SK-N-SH (cell line): ENCODE data around the gene SP9. TPM values are rescaled to one million over a fixed set of nuclear protein-coding genes. Genes with fewer than 3 reads are reported as not detected.

ENCODE experiments used
- CTCF ChIA-PET: fragments of 300-600, 350-600 bp; formaldehyde crosslinking; extraction: SDS; loops from one replicate; lab custom pipeline; 2021; lab: Yijun Ruan, JAX
- POLR2A ChIA-PET: fragments of 350-600 bp; sonication (Branson Sonifier 250); formaldehyde crosslinking; extraction: SDS; loops from one replicate; lab custom pipeline; 2020; ENCODE audit warnings: antibody characterized with exemption, inconsistent platforms; lab: Yijun Ruan, JAX
- DNase-seq: peaks from one replicate; pipeline ENCODE4 v3.0.0; 2012
- H2AFZ ChIP-seq: fragments of 200-600 bp; sonication (generic); 2 replicates; pipeline ENCODE4 v1.8.1; 2016; ENCODE audit warnings: antibody characterized with exemption, mild to moderate bottlenecking, low read depth
- H3F3A ChIP-seq: fragments of 200-600 bp; sonication (generic); replicated peaks from 2 replicates; pipeline ENCODE3; 2016; ENCODE audit warnings: antibody characterized with exemption, mild to moderate bottlenecking; ENCODE audit not compliant: insufficient read depth
- H3K27ac ChIP-seq, 2 experiments: fragments of 200-500 bp in 1 of 2; fragments of 200-600 bp in 1 of 2; sonication (Bioruptor generic) in 1 of 2; sonication (generic), shearing (Covaris generic) in 1 of 2; 2 replicates each; pipeline versions ENCODE4 v1.5.1 to v1.6.1; 2014 to 2016; ENCODE audit warnings: low read depth in 2 of 2, inconsistent platforms in 1 of 2, low read length in 1 of 2, mild to moderate bottlenecking in 1 of 2, mixed read lengths in 1 of 2
- H3K27me3 ChIP-seq: fragments of 200-600 bp; sonication (generic), shearing (Covaris generic); 2 replicates; pipeline ENCODE4 v1.6.1; 2016; ENCODE audit warnings: mixed run types; ENCODE audit not compliant: insufficient read depth
- H3K36me3 ChIP-seq, 2 experiments: fragments of 200-500 bp in 1 of 2; fragments of 200-600 bp in 1 of 2; sonication (Bioruptor generic) in 1 of 2; sonication (generic) in 1 of 2; replicated peaks in 1 of 2; 2 replicates each; pipeline versions ENCODE3 to v1.5.1; 2014 to 2016; ENCODE audit warnings: low read length in 1 of 2, mild to moderate bottlenecking in 1 of 2; ENCODE audit not compliant: insufficient read depth in 2 of 2, control insufficient read depth in 1 of 2
- H3K4me1 ChIP-seq, 2 experiments: fragments of 200-500 bp in 1 of 2; fragments of 200-600 bp in 1 of 2; sonication (Bioruptor generic) in 1 of 2; sonication (generic), shearing (Covaris generic) in 1 of 2; 2 replicates each; pipeline versions ENCODE4 v1.5.1 to v1.6.1; 2014 to 2016; ENCODE audit warnings: low read depth in 1 of 2, low read length in 1 of 2, mixed run types in 1 of 2; ENCODE audit not compliant: insufficient read depth in 2 of 2, control insufficient read depth in 1 of 2
- H3K4me2 ChIP-seq: fragments of 200-600 bp; sonication (generic), shearing (Covaris generic); 2 replicates; pipeline ENCODE4 v1.6.1; 2017; ENCODE audit warnings: mixed run types
- H3K4me3 ChIP-seq, 2 experiments: fragments of 200-500 bp in 1 of 2; fragments of 200-600 bp in 1 of 2; sonication (Bioruptor generic) in 1 of 2; sonication (generic), shearing (Covaris generic) in 1 of 2; 2 replicates each; pipeline versions ENCODE4 v1.5.1 to v1.8.1; 2014 to 2016; ENCODE audit warnings: low read depth in 2 of 2, inconsistent platforms in 1 of 2, low read length in 1 of 2, mild to moderate bottlenecking in 1 of 2, mixed read lengths in 1 of 2, moderate library complexity in 1 of 2
- H3K79me2 ChIP-seq: fragments of 200-600 bp; sonication (generic); 2 replicates; pipeline ENCODE4 v1.8.1; 2017; ENCODE audit warnings: mild to moderate bottlenecking; ENCODE audit not compliant: insufficient read depth
- H3K9ac ChIP-seq: fragments of 200-600 bp; sonication (generic); 2 replicates; pipeline ENCODE4 v1.6.1; 2017; ENCODE audit warnings: mixed run types
- H3K9me2 ChIP-seq: fragments of 200-600 bp; sonication (generic); 2 replicates; pipeline ENCODE4 v1.6.1; 2017; ENCODE audit warnings: mixed run types
- H3K9me3 ChIP-seq: fragments of 200-600 bp; sonication (generic); 2 replicates; pipeline ENCODE4 v1.6.1; 2017; ENCODE audit warnings: mixed run types, mild to moderate bottlenecking, moderate library complexity
- H4K20me1 ChIP-seq: fragments of 200-600 bp; sonication (generic); 2 replicates; pipeline ENCODE4 v1.6.1; 2017; ENCODE audit warnings: mild to moderate bottlenecking, mixed run types; ENCODE audit not compliant: insufficient read depth
- EP300 ChIP-seq, 2 experiments: IDR thresholded peaks; 2 replicates each; pipeline versions ENCODE4 v1.4.0 to v1.6.1; 2012; ENCODE audit warnings: borderline replicate concordance in 1 of 2, low read depth in 1 of 2, low read length in 1 of 2
- FOSL2 ChIP-seq: IDR thresholded peaks from 2 replicates; pipeline ENCODE4 v1.4.0; 2012; ENCODE audit warnings: low read depth, mild to moderate bottlenecking, moderate library complexity, borderline replicate concordance
- FOXJ3 ChIP-seq: sonication (generic); formaldehyde crosslinking; IDR thresholded peaks from 2 replicates; pipeline ENCODE4 v1.5.1; 2020; ENCODE audit warnings: mild to moderate bottlenecking, missing genetic modification reagents
- FOXM1 ChIP-seq: IDR thresholded peaks from 2 replicates; pipeline ENCODE4 v1.4.0; 2012; ENCODE audit warnings: low read depth, mild to moderate bottlenecking
- GABPA ChIP-seq: IDR thresholded peaks from 2 replicates; pipeline ENCODE4 v1.4.0; 2012; ENCODE audit warnings: low read depth, mild to moderate bottlenecking
- GATA2 ChIP-seq: sonication (generic); formaldehyde crosslinking; IDR thresholded peaks from 2 replicates; pipeline ENCODE4 v1.5.0; 2020; ENCODE audit warnings: mild to moderate bottlenecking, missing genetic modification reagents
- NFIC ChIP-seq: IDR thresholded peaks from 2 replicates; pipeline ENCODE4 v1.4.0; 2012; ENCODE audit warnings: borderline replicate concordance
- NRF1 ChIP-seq: IDR thresholded peaks from 2 replicates; pipeline ENCODE4 v1.6.1; 2012; ENCODE audit warnings: low read depth, mild to moderate bottlenecking, low read length
- POLR2AphosphoS5 ChIP-seq: IDR thresholded peaks from 2 replicates; pipeline ENCODE4 v1.6.1; 2012; ENCODE audit warnings: low read depth, low read length
- RCOR1 ChIP-seq: fragments of 150-350 bp; IDR thresholded peaks from 2 replicates; pipeline ENCODE4 v1.6.1; 2017; ENCODE audit warnings: antibody characterized with exemption, low read length
- REST ChIP-seq: IDR thresholded peaks from 2 replicates; pipeline ENCODE4 v1.6.1; 2012; ENCODE audit warnings: mild to moderate bottlenecking, low read depth, low read length, moderate library complexity
- SIN3A ChIP-seq: IDR thresholded peaks from 2 replicates; pipeline ENCODE4 v1.6.1; 2012; ENCODE audit warnings: low read depth, mild to moderate bottlenecking, low read length, moderate library complexity, borderline replicate concordance
- SMC3 ChIP-seq: IDR thresholded peaks from 2 replicates; pipeline ENCODE4 v1.6.1; 2012; ENCODE audit warnings: low read depth, low read length, improper control_type of control experiment
- TAF1 ChIP-seq: IDR thresholded peaks from 2 replicates; pipeline ENCODE4 v1.6.1; 2012; ENCODE audit warnings: low read depth, mild to moderate bottlenecking, low read length, moderate library complexity, borderline replicate concordance
- USF1 ChIP-seq: IDR thresholded peaks from 2 replicates; pipeline ENCODE4 v1.4.0; 2012; ENCODE audit warnings: low read depth, borderline replicate concordance
- YY1 ChIP-seq: IDR thresholded peaks from 2 replicates; pipeline ENCODE4 v1.4.0; 2012; ENCODE audit warnings: low read depth, mild to moderate bottlenecking
- ZBTB33 ChIP-seq: IDR thresholded peaks from 2 replicates; pipeline ENCODE4 v1.4.0; 2012; ENCODE audit warnings: low read depth, borderline replicate concordance
- WGBS: methylation state at CpG from one replicate; pipeline ENCODE4 v1.1.6; 2017; ENCODE audit warnings: low lambda C conversion rate; 5-methylcytosine and 5-hydroxymethylcytosine counted together
- polyA plus RNA-seq, 3 experiments: library from polyadenylated mRNA; depleted of rRNA; stranded (reverse); fragments of >200 nt; gene quantifications; 2 replicates each; pipeline ENCODE4 v1.2.3, GENCODE V29; 2012

The SP9 gene
- polyA plus RNA-seq, 1 of the 3 experiments (the other 2 are of a cell fraction) = not detected

DNA sequence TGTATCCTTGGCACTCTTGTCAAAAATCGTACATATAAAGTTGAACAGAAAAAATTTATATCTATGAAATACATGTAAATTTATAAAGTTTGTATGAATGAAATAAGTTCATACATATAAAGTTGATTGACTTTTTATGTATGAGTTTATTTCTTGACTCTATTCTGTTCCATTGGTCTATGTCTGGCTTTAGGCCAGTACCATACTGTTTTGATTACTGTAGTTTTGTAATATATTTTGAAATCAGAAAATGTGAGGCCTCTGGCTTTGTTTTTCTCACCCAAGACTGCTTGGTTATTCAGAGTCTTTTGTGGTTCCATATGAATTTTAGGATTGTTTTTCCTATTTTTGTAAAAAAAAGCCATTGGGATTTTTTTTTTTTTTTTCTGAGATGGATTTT is 41.8 kb upstream of the SP9 start:
- CTCF ChIA-PET = no interaction called here
- TF ChIP-seq EP300 (IDR thresholded peaks at IDR 0.05; ENCODE audit: borderline replicate concordance in 1 of 2, low read depth in 1 of 2, low read length in 1 of 2) = no peak

GRCh38 chr2:174300114-174300513 is 34.6 kb upstream of the SP9 start:
- no peaks in the 10 kb centered on the region for H4K20me1 ChIP-seq
- TF ChIP-seq NRF1 = no peak
- no peak for TF ChIP-seq FOSL2
- TF ChIP-seq REST = no peak
- no peak for TF ChIP-seq USF1
- no peak for TF ChIP-seq POLR2AphosphoS5
- no peak for TF ChIP-seq YY1
- no peak for TF ChIP-seq SIN3A
- TF ChIP-seq FOXJ3 (CRISPR knock-in tag) = no peak
- no peak for TF ChIP-seq TAF1
- TF ChIP-seq SMC3 = no peak
- TF ChIP-seq ZBTB33 = no peak
- no peak for TF ChIP-seq FOXM1
- no peak for TF ChIP-seq GABPA
- TF ChIP-seq GATA2 = no peak
- no peak for TF ChIP-seq NFIC
- no peak for TF ChIP-seq RCOR1
- TF ChIP-seq, all 33 proteins: peak for 0
- Histone ChIP-seq H3K79me2 (no peaks in the 10 kb centered on the region), H3K9me2 (no peaks in the 10 kb centered on the region), H3K27ac (no peak overlapping the region), H3K27me3 (peaks cover 6% of the 10 kb centered on the region; the same call in 1 of the 2 replicates), H3K36me3 (no peaks in the 10 kb centered on the region), H3K4me2 (no peak overlapping the region), H2AFZ (no peak overlapping the region), H3K4me1 (no peaks in the 10 kb centered on the region), H3K4me3 (no peak overlapping the region), H3K9ac (no peak overlapping the region), H3F3A (no peaks in the 10 kb centered on the region), H3K9me3 (no peaks in the 10 kb centered on the region)
- CTCF ChIA-PET = interaction anchor here (0.6 to 1.1 kb wide), 2 partner anchors 32 to 165 kb away, joined by 3 read pairs; no protein-coding TSS in a partner anchor
- POLR2A ChIA-PET = no interaction called here
- WGBS = 43% methylated on average over 3 of the region's 3 CpGs
- no peak for DNase-seq

More for the DNA sequence above, 41.8 kb upstream of the SP9 start:
- H3K4me2 ChIP-seq = no peak overlapping the region
- H3F3A ChIP-seq = no peaks in the 10 kb centered on the region
- no peaks in the 10 kb centered on the region for H3K79me2 ChIP-seq
- no peak overlapping the region for H3K4me3 ChIP-seq
- H3K27ac ChIP-seq = no peak overlapping the region
- H3K9me2 ChIP-seq = no peaks in the 10 kb centered on the region
- H4K20me1 ChIP-seq = no peaks in the 10 kb centered on the region
- WGBS = 56% methylated on average over 1 of the region's 1 CpG
- no peaks in the 10 kb centered on the region for H3K9me3 ChIP-seq
- no peaks in the 10 kb centered on the region for H3K27me3 ChIP-seq
- no peak for DNase-seq
- POLR2A ChIA-PET = no interaction called here
- H2AFZ ChIP-seq = no peak overlapping the region
- no peaks in the 10 kb centered on the region for H3K4me1 ChIP-seq
- no peak overlapping the region for H3K9ac ChIP-seq
- H3K36me3 ChIP-seq = no peaks in the 10 kb centered on the region
